PC-3 (cell line): ENCODE measurements around the gene PBXIP1.

ENCODE experiments used
- CTCF ChIP-seq: fragments of 300-600 bp; sonication (generic); conservative IDR thresholded peaks from 2 replicates; pipeline ENCODE4 v1.5.1; 2017; ENCODE audit warnings: antibody characterized with exemption, low read depth, mild to moderate bottlenecking, low read length
- EZH2phosphoT487 ChIP-seq: fragments of 300-600 bp; sonication (generic); IDR thresholded peaks from 2 replicates; pipeline ENCODE4 v1.6.1; 2018; ENCODE audit warnings: mild to moderate bottlenecking, antibody characterized with exemption, low read length, borderline replicate concordance

- TF ChIP-seq EZH2phosphoT487 (no peak), CTCF (peak; percentile 47; the same call in 1 of the 2 replicates)
Measured at GRCh38 chr1:154988058-154988954, 32.4 kb upstream of the PBXIP1 start.
